K562 (cell line): ENCODE measurements around the gene RGS7. TPM values are rescaled to one million over a fixed set of nuclear protein-coding genes. Genes with fewer than 3 reads are reported as not detected.

Experiments used
- ATAC-seq: fragments of 200-7000 bp; cut with Tn5 transposase; 3 replicates; pipeline ENCODE4 v1.9.1; 2020; ENCODE audit warnings: moderate library complexity
- BruUV-seq: library from RNA; stranded (reverse); fragments of 400-500 nt; replicated peaks from 2 replicates; lab custom pipeline; 2021; lab: Mats Ljungman, UMichigan
- CTCF ChIA-PET: fragments of 300-600 bp; formaldehyde crosslinking; extraction: SDS; loops from one replicate; lab custom pipeline; 2021; ENCODE audit warnings: low intra/inter-chr PET ratio; lab: Yijun Ruan, JAX
- POLR2A ChIA-PET: fragments of 300-600, 350-650 bp; sonication (Branson Sonifier 250); formaldehyde crosslinking; extraction: SDS; loops from one replicate; lab custom pipeline; 2021; ENCODE audit warnings: antibody characterized with exemption, inconsistent platforms; lab: Yijun Ruan, JAX
- DNase-seq, 4 experiments: peaks; one replicate each; pipeline versions ENCODE4 v3.0.0 to v3.0.0-alpha.2; 2011 to 2018; ENCODE audit warnings: low spot score in 3 of 4, mixed read lengths in 3 of 4; ENCODE audit errors: extremely low read depth in 1 of 4
- FAIRE-seq: peaks from 2 replicates; lab custom pipeline; 2011; peaks lifted over from hg19 to GRCh38; lab: Jason Lieb, UNC
- H2AFZ ChIP-seq: 2 replicates; pipeline ENCODE4 v1.6.0; 2011; ENCODE audit warnings: low read depth, low read length, control low read depth, inconsistent platforms
- H3K27ac ChIP-seq: fragments of 200-600 bp; 3 replicates; pipeline ENCODE4 v1.8.0; 2011; ENCODE audit warnings: low read depth, mild to moderate bottlenecking, control low read depth, inconsistent platforms, low read length, moderate library complexity, mixed read lengths; ENCODE audit errors: extremely low read depth
- H3K27me3 ChIP-seq, 2 experiments: fragments of 300-600 bp in 1 of 2; 2 replicates in 1 of 2; 3 replicates in 1 of 2; pipeline versions ENCODE4 v1.6.0 to v1.8.0; 2011; ENCODE audit warnings: inconsistent platforms in 2 of 2, low read length in 2 of 2, mild to moderate bottlenecking in 1 of 2, mixed read lengths in 1 of 2, moderate library complexity in 1 of 2; ENCODE audit not compliant: control insufficient read depth in 2 of 2, insufficient read depth in 2 of 2
- H3K36me3 ChIP-seq: fragments of 300-600 bp; 3 replicates; pipeline ENCODE4 v1.8.0; 2011; ENCODE audit warnings: mild to moderate bottlenecking, low read length, inconsistent platforms; ENCODE audit not compliant: control insufficient read depth, insufficient read depth
- H3K4me1 ChIP-seq, 2 experiments: fragments of 200-600 bp in 1 of 2; replicated peaks in 1 of 2; 2 replicates in 1 of 2; 3 replicates in 1 of 2; pipeline versions ENCODE4 v1.5.1 to v1.8.0; 2011; ENCODE audit warnings: inconsistent platforms in 2 of 2, low read length in 2 of 2, mild to moderate bottlenecking in 1 of 2, mixed read lengths in 1 of 2, moderate library complexity in 1 of 2; ENCODE audit not compliant: control insufficient read depth in 2 of 2, insufficient read depth in 2 of 2
- H3K4me2 ChIP-seq: 2 replicates; pipeline ENCODE4 v1.6.1; 2011; ENCODE audit warnings: low read length, control low read depth, inconsistent platforms, mixed read lengths; ENCODE audit not compliant: insufficient read depth
- H3K4me3 ChIP-seq: fragments of 200-600 bp; sonication (generic), shearing (Covaris generic); 2 replicates; pipeline ENCODE4 v1.5.1; 2016; ENCODE audit warnings: control low read depth, inconsistent platforms
- H3K79me2 ChIP-seq: fragments of 200-600 bp; 3 replicates; pipeline ENCODE4 v1.8.0; 2011; ENCODE audit warnings: low read length, inconsistent platforms; ENCODE audit not compliant: control insufficient read depth, insufficient read depth
- H3K9ac ChIP-seq, 2 experiments: 2 replicates each; pipeline versions ENCODE4 v1.6.0 to v1.6.1; 2011; ENCODE audit warnings: low read depth in 2 of 2, low read length in 2 of 2, control low read depth in 1 of 2, inconsistent platforms in 1 of 2, mild to moderate bottlenecking in 1 of 2, mixed read lengths in 1 of 2; ENCODE audit not compliant: insufficient read depth in 1 of 2
- H3K9me1 ChIP-seq: one replicate; pipeline ENCODE4 v1.6.0; 2011; ENCODE audit warnings: inconsistent platforms, mild to moderate bottlenecking, low read length, moderate library complexity; ENCODE audit not compliant: control insufficient read depth, insufficient read depth
- H3K9me3 ChIP-seq: replicated peaks from 2 replicates; pipeline ENCODE4 v1.5.1; 2011; ENCODE audit warnings: low read depth, low read length, inconsistent platforms; ENCODE audit not compliant: control insufficient read depth, insufficient read depth
- H4K20me1 ChIP-seq: replicated peaks from 2 replicates; pipeline ENCODE4 v1.6.1; 2011; ENCODE audit warnings: low read length, inconsistent platforms, mixed read lengths; ENCODE audit not compliant: control insufficient read depth, insufficient read depth
- COPS2 ChIP-seq: fragments of 450-650 bp; conservative IDR thresholded peaks from 2 replicates; pipeline ENCODE4 v1.6.1; 2016; ENCODE audit warnings: mild to moderate bottlenecking, moderate library complexity
- DIDO1 ChIP-seq: fragments of 450-650 bp; IDR thresholded peaks from 2 replicates; pipeline ENCODE4 v1.6.1; 2016; ENCODE audit warnings: low read depth, missing biosample characterization, missing genetic modification characterization
- FOXJ3 ChIP-seq: sonication (generic); formaldehyde crosslinking; IDR thresholded peaks from 2 replicates; pipeline ENCODE4 v1.4.0; 2020; ENCODE audit warnings: mild to moderate bottlenecking, missing genetic modification reagents
- NFYB ChIP-seq: IDR thresholded peaks from 2 replicates; pipeline ENCODE4 v1.6.1; 2011; ENCODE audit warnings: mild to moderate bottlenecking, moderate library complexity; ENCODE audit not compliant: insufficient read length; ENCODE audit errors: extremely low read depth
- SMC3 ChIP-seq: conservative IDR thresholded peaks from 2 replicates; pipeline ENCODE4 v1.6.1; 2011; ENCODE audit warnings: low read depth, low read length, improper control_type of control experiment; ENCODE audit not compliant: insufficient read depth
- TRIM28 ChIP-seq: fragments of 450-650 bp; IDR thresholded peaks from 2 replicates; pipeline ENCODE4 v1.6.1; 2017
- ZSCAN32 ChIP-seq: fragments of 450-650 bp; formaldehyde crosslinking; IDR thresholded peaks from 2 replicates; pipeline ENCODE4 v1.4.0; 2020; ENCODE audit warnings: mild to moderate bottlenecking, moderate library complexity
- WGBS: fragments of 100-300 bp; shearing (Covaris generic); methylation state at CpG from one replicate; pipeline ENCODE4 v1.1.6; 2016; ENCODE audit warnings: low coverage, mixed read lengths; ENCODE audit not compliant: insufficient coverage; ENCODE audit errors: missing lambda C conversion rate; 5-methylcytosine and 5-hydroxymethylcytosine counted together
- in situ Hi-C: fragments of 300-500 bp; cut with MboI; formaldehyde crosslinking; loops from 4 replicates; pipeline ENCODE4 v1.15.0; 2018; ENCODE audit warnings: inconsistent platforms, mixed read lengths
- intact Hi-C: fragments of 100-400 bp; cut with micrococcal nuclease; formaldehyde crosslinking; loops from 2 replicates; pipeline ENCODE4 v1.14.2; 2022
- polyA plus RNA-seq, 8 experiments: library from polyadenylated mRNA; depleted of rRNA in 4 of 8; stranded (reverse) in 5 of 8; unstranded in 3 of 8; fragments of >200 nt; fragmentation: Nextera tagmentation in 2 of 8; fragmentation: Illumina TruSeq in 1 of 8; extraction: Ambion mirVana in 2 of 8; extraction: Trizol in 1 of 8; gene quantifications; 2 replicates each; pipeline versions ENCODE4 v1.2.1 to v1.2.3, GENCODE V29; 2011 to 2014; ENCODE audit warnings: inconsistent platforms in 1 of 8, missing spikeins in 1 of 8
- total RNA-seq, 7 experiments: library from RNA; depleted of rRNA in 6 of 7; stranded (reverse); fragments of >200 nt in 6 of 7; fragmentation: Illumina TruSeq in 2 of 7; extraction: Trizol in 2 of 7; gene quantifications; 2 replicates each; pipeline versions ENCODE4 v1.2.1 to v1.2.3, GENCODE V29; 2011 to 2021; ENCODE audit warnings: low replicate concordance in 1 of 7
- TF ChIP-seq, protein P1 (sequence below): sonication (generic); formaldehyde crosslinking; IDR thresholded peaks from 2 replicates; pipeline ENCODE4 v1.8.0; 2022; ENCODE audit warnings: missing genetic modification reagents, mild to moderate bottlenecking, borderline replicate concordance
- TF ChIP-seq, protein P2 (sequence below): fragments of 250-450 bp; sonication (Bioruptor Pico); IDR thresholded peaks from 2 replicates; pipeline ENCODE4 v1.9.0; 2021; ENCODE audit warnings: mild to moderate bottlenecking

The RGS7 gene
- total and polyA plus RNA-seq, 9 of the 15 experiments (the other 6 are each of a cell fraction or from before 2014, with no cell fraction given) = not detected

DNA sequence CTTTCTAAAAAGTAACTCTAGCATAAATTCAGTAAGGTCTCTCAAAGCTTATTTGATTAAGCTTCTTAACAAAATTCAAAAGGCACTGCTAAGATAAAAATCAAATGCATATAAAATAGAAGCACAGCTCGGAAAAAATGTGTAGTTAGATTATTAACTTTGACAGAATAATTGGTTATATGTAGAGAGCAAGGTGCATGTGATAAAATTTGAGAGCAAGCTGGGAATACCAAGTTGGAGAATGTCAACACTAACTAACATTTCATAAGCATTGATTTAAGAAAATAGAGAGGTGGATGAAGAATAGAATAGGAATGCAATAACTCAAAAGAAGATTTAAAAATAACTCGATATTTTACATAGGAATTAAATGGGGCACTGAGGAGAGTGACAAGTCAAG lies 540.5 kb downstream of the RGS7 start:
- TF ChIP-seq ZSCAN32 (CRISPR knock-in tag) = no peak
- TF ChIP-seq TRIM28 = no peak
- TF ChIP-seq DIDO1 (tag) = no peak
- TF ChIP-seq FOXJ3 = no peak
- TF ChIP-seq, protein P1, sequence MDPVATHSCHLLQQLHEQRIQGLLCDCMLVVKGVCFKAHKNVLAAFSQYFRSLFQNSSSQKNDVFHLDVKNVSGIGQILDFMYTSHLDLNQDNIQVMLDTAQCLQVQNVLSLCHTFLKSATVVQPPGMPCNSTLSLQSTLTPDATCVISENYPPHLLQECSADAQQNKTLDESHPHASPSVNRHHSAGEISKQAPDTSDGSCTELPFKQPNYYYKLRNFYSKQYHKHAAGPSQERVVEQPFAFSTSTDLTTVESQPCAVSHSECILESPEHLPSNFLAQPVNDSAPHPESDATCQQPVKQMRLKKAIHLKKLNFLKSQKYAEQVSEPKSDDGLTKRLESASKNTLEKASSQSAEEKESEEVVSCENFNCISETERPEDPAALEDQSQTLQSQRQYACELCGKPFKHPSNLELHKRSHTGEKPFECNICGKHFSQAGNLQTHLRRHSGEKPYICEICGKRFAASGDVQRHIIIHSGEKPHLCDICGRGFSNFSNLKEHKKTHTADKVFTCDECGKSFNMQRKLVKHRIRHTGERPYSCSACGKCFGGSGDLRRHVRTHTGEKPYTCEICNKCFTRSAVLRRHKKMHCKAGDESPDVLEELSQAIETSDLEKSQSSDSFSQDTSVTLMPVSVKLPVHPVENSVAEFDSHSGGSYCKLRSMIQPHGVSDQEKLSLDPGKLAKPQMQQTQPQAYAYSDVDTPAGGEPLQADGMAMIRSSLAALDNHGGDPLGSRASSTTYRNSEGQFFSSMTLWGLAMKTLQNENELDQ = no peak
- TF ChIP-seq NFYB = no peak
- TF ChIP-seq, protein P2, sequence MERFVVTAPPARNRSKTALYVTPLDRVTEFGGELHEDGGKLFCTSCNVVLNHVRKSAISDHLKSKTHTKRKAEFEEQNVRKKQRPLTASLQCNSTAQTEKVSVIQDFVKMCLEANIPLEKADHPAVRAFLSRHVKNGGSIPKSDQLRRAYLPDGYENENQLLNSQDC (CRISPR knock-in tag) = no peak
- no peak for TF ChIP-seq COPS2
- no peak for TF ChIP-seq SMC3
- TF ChIP-seq, all 486 proteins: peak for 0
- no peaks in the 10 kb centered on the region for H3K36me3 ChIP-seq
- H3K27me3 ChIP-seq = no peaks in the 10 kb centered on the region
- WGBS = 0% methylated on average over 2 of the region's 2 CpGs
- no peaks in the 10 kb centered on the region for H4K20me1 ChIP-seq
- ChIA-PET CTCF (no interaction called here), POLR2A (interaction anchor here (0.5 kb wide), 1 partner anchor 179 kb away, joined by 3 read pairs; no protein-coding TSS in a partner anchor)
- no peaks in the 10 kb centered on the region for H3K4me1 ChIP-seq
- H2AFZ ChIP-seq = no peak overlapping the region
- H3K9me3 ChIP-seq = no peaks in the 10 kb centered on the region
- in situ Hi-C loops = no loop called here
- intact Hi-C loops = no loop called here
- no TSS peak for BruUV-seq
- no peak overlapping the region for H3K9ac ChIP-seq
- FAIRE-seq = no peak
- no peaks in the 10 kb centered on the region for H3K9me1 ChIP-seq
- DNase-seq = no peak
- no peak overlapping the region for H3K27ac ChIP-seq
- no peaks in the 10 kb centered on the region for H3K79me2 ChIP-seq
- no peak for ATAC-seq
- no peak overlapping the region for H3K4me3 ChIP-seq
- H3K4me2 ChIP-seq = no peak overlapping the region
